ENCODE results near the gene LRBA.

The LRBA gene

GRCh38 chr4:150462743-150463142 is 552.3 kb downstream of the LRBA start:
- DNase-seq = no peak

GRCh38 chr4:150461957-150462356 is 553.1 kb downstream of the LRBA start:
- DNase-seq = no peak

GRCh38 chr4:150457802-150458201 is 557.3 kb downstream of the LRBA start:
- DNase-seq = no peak

- no peak for DNase-seq
These were observed 563.2 kb downstream of the LRBA start for GRCh38 chr4:150451883-150452282.

- no peak for DNase-seq
These were observed 567.7 kb downstream of the LRBA start for GRCh38 chr4:150447356-150447755.

GRCh38 chr4:150439451-150439933 is 575.6 kb downstream of the LRBA start:
- no peak for DNase-seq

- DNase-seq = no peak
These were observed 578.3 kb downstream of the LRBA start for GRCh38 chr4:150436598-150437370.

- no peak for DNase-seq
These were observed 583.9 kb downstream of the LRBA start for GRCh38 chr4:150431221-150431620.

- no peak for DNase-seq
These were observed 589.9 kb downstream of the LRBA start for GRCh38 chr4:150425161-150425560.

GRCh38 chr4:150423503-150423902 is 591.6 kb downstream of the LRBA start:
- DNase-seq = no peak

GRCh38 chr4:150423074-150423473 is 592.0 kb downstream of the LRBA start:
- DNase-seq = no peak

- no peak for DNase-seq
These were observed 593.5 kb downstream of the LRBA start for GRCh38 chr4:150421612-150422011.

- DNase-seq = no peak
These were observed 595.1 kb downstream of the LRBA start for GRCh38 chr4:150419939-150420338.

GRCh38 chr4:150418757-150419410 is 596.2 kb downstream of the LRBA start:
- DNase-seq = no peak

GRCh38 chr4:150415213-150415612 is 599.9 kb downstream of the LRBA start:
- DNase-seq = no peak

- no peak for DNase-seq
These were observed 603.6 kb downstream of the LRBA start for GRCh38 chr4:150411520-150411919.

GRCh38 chr4:150402871-150403272 is 612.2 kb downstream of the LRBA start:
- peak in 2 of 4 experiments; percentile 0 to 15 for DNase-seq

GRCh38 chr4:150401083-150401687 is 613.9 kb downstream of the LRBA start:
- DNase-seq = no peak

GRCh38 chr4:150395872-150396271 is 619.2 kb downstream of the LRBA start:
- DNase-seq = no peak

- DNase-seq = no peak
These were observed 621.0 kb downstream of the LRBA start for GRCh38 chr4:150394046-150394445.

GRCh38 chr4:150391052-150391451 is 624.0 kb downstream of the LRBA start:
- no peak for DNase-seq

- no peak for DNase-seq
These were observed 624.6 kb downstream of the LRBA start for GRCh38 chr4:150390531-150390910.

GRCh38 chr4:150389896-150390530 is 625.1 kb downstream of the LRBA start:
- DNase-seq = no peak

- no peak for DNase-seq
These were observed 627.1 kb downstream of the LRBA start for GRCh38 chr4:150387981-150388380.

All from activated naive CD4-positive, alpha-beta T cell (primary cell).